HEK293 (cell line): ENCODE data around the gene CTCFL.

ENCODE experiments used
- REST ChIP-seq: fragments of 450-650 bp; formaldehyde crosslinking; IDR thresholded peaks from 2 replicates; pipeline ENCODE4 v1.5.1; 2016; ENCODE audit warnings: missing biosample characterization, missing genetic modification characterization
- TCF7L2 ChIP-seq: IDR thresholded peaks from 2 replicates; pipeline ENCODE4 v1.6.1; 2011; ENCODE audit warnings: low read depth, mild to moderate bottlenecking, inconsistent platforms, low read length, moderate library complexity, borderline replicate concordance
- ZNF335 ChIP-seq: fragments of 450-650 bp; formaldehyde crosslinking; conservative IDR thresholded peaks from 2 replicates; pipeline ENCODE4 v1.5.1; 2016; ENCODE audit warnings: missing biosample characterization, missing genetic modification characterization
- ZNF341 ChIP-seq: fragments of 450-650 bp; formaldehyde crosslinking; IDR thresholded peaks from 2 replicates; pipeline ENCODE4; 2016; ENCODE audit warnings: low read depth, missing biosample characterization, missing genetic modification characterization
- ZNF624 ChIP-seq: fragments of 450-650 bp; formaldehyde crosslinking; IDR thresholded peaks from 2 replicates; pipeline ENCODE4 v1.5.1; 2017; ENCODE audit warnings: missing biosample characterization, missing genetic modification characterization
- ZXDB ChIP-seq: fragments of 450-650 bp; formaldehyde crosslinking; IDR thresholded peaks from 2 replicates; pipeline ENCODE4 v1.5.1; 2016; ENCODE audit warnings: missing biosample characterization, missing genetic modification characterization
- TF ChIP-seq, protein P1 (sequence below): fragments of 450-650 bp; formaldehyde crosslinking; IDR thresholded peaks from 2 replicates; pipeline ENCODE4 v1.5.1; 2016; ENCODE audit warnings: missing biosample characterization, missing genetic modification characterization
- TF ChIP-seq, protein P2 (sequence below): fragments of 450-650 bp; formaldehyde crosslinking; IDR thresholded peaks from 2 replicates; pipeline ENCODE4 v1.5.1; 2016; ENCODE audit warnings: missing biosample characterization, missing genetic modification characterization
- TF ChIP-seq, protein P3 (sequence below): fragments of 450-650 bp; formaldehyde crosslinking; IDR thresholded peaks from 2 replicates; pipeline ENCODE4 v1.5.1; 2016; ENCODE audit warnings: missing biosample characterization, missing genetic modification characterization

GRCh38 chr20:57500235-57500634 lies 24.7 kb downstream of the CTCFL start:
- TF ChIP-seq ZNF341 (tag by site-specific recombination) (no peak), ZNF335 (tag by site-specific recombination) (no peak), ZNF624 (no peak), REST (no peak), TCF7L2 (no peak), ZXDB (tag by site-specific recombination) (no peak)
- TF ChIP-seq, protein P1, sequence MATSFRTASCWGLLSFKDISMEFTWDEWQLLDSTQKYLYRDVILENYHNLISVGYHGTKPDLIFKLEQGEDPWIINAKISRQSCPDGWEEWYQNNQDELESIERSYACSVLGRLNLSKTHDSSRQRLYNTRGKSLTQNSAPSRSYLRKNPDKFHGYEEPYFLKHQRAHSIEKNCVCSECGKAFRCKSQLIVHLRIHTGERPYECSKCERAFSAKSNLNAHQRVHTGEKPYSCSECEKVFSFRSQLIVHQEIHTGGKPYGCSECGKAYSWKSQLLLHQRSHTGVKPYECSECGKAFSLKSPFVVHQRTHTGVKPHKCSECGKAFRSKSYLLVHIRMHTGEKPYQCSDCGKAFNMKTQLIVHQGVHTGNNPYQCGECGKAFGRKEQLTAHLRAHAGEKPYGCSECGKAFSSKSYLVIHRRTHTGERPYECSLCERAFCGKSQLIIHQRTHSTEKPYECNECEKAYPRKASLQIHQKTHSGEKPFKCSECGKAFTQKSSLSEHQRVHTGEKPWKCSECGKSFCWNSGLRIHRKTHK (tag by site-specific recombination), result no peak
- TF ChIP-seq, protein P2, sequence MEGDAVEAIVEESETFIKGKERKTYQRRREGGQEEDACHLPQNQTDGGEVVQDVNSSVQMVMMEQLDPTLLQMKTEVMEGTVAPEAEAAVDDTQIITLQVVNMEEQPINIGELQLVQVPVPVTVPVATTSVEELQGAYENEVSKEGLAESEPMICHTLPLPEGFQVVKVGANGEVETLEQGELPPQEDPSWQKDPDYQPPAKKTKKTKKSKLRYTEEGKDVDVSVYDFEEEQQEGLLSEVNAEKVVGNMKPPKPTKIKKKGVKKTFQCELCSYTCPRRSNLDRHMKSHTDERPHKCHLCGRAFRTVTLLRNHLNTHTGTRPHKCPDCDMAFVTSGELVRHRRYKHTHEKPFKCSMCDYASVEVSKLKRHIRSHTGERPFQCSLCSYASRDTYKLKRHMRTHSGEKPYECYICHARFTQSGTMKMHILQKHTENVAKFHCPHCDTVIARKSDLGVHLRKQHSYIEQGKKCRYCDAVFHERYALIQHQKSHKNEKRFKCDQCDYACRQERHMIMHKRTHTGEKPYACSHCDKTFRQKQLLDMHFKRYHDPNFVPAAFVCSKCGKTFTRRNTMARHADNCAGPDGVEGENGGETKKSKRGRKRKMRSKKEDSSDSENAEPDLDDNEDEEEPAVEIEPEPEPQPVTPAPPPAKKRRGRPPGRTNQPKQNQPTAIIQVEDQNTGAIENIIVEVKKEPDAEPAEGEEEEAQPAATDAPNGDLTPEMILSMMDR (tag by site-specific recombination), result no peak
- TF ChIP-seq, protein P3, sequence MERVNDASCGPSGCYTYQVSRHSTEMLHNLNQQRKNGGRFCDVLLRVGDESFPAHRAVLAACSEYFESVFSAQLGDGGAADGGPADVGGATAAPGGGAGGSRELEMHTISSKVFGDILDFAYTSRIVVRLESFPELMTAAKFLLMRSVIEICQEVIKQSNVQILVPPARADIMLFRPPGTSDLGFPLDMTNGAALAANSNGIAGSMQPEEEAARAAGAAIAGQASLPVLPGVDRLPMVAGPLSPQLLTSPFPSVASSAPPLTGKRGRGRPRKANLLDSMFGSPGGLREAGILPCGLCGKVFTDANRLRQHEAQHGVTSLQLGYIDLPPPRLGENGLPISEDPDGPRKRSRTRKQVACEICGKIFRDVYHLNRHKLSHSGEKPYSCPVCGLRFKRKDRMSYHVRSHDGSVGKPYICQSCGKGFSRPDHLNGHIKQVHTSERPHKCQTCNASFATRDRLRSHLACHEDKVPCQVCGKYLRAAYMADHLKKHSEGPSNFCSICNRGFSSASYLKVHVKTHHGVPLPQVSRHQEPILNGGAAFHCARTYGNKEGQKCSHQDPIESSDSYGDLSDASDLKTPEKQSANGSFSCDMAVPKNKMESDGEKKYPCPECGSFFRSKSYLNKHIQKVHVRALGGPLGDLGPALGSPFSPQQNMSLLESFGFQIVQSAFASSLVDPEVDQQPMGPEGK (tag by site-specific recombination), result no peak
